ENCODE results near the gene IRAK2.

DNA sequence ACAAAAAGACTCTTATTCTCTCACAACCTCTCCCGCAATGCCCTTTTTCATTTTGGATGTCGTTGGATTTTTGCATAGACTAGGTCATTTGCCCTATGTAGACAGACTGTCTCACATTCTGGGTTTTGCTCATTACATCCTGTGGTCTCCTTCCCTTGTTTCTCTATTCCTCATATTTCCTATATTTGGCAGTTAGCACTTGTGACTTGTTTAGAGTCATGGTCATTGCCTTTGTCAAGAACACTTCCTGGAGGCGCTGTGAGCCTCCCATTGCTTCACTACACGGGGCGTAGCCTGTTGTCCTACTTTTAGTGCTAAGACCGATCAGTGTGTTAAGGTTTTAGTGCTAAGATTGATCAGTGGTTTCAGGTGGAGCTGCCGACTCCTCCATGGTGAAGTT is 67.4 kb downstream of the IRAK2 start:
- TF ChIP-seq CTCF (conservative IDR thresholded peaks at IDR 0.05 in 1 of 2, IDR thresholded peaks at IDR 0.05 in 1 of 2; ENCODE audit: low read depth in 1 of 2, low read length in 2 of 2), result no peak
- no peak for TF ChIP-seq EZH2 (IDR thresholded peaks at IDR 0.05; ENCODE audit: low read length, missing control alignments)

All from fibroblast of lung (primary cell).